Adrenal gland (tissue), 12 donors: ENCODE data around the gene NOS1. TPM values are rescaled to one million over a fixed set of nuclear protein-coding genes. Genes with fewer than 3 reads are reported as not detected.

Source experiments
- DNase-seq, 7 donors: peaks; one replicate each; pipeline ENCODE4 v3.0.0-alpha.2; 2019 to 2020
- H3K27ac ChIP-seq, 5 donors: fragments of 200-600 bp; sonication (generic) in 4 of 5; 1 replicate in 3 of 5; 2 replicates in 2 of 5; pipeline versions ENCODE4 v1.5.1 to v1.8.0; 2016 to 2020; ENCODE audit warnings: mild to moderate bottlenecking in 1 of 5
- H3K27me3 ChIP-seq: fragments of 200-600 bp; 2 replicates; pipeline ENCODE4 v1.8.0; 2021
- H3K36me3 ChIP-seq, 2 donors: fragments of 200-600 bp; replicated peaks in 1 of 2; 1 replicate in 1 of 2; 2 replicates in 1 of 2; pipeline versions ENCODE4 v1.5.1 to v1.8.0; 2018 to 2022
- H3K4me1 ChIP-seq, 2 donors: fragments of 200-600 bp; replicated peaks in 1 of 2; 1 replicate in 1 of 2; 2 replicates in 1 of 2; pipeline versions ENCODE4 v1.5.1 to v1.8.0; 2018 to 2021
- H3K4me3 ChIP-seq, 4 donors: fragments of 200-600 bp; sonication (generic) in 3 of 4; one replicate each; pipeline ENCODE4 v1.5.1; 2016 to 2018
- H3K9me3 ChIP-seq, 3 donors: fragments of 200-600 bp; sonication (generic) in 1 of 3; replicated peaks in 1 of 3; 1 replicate in 2 of 3; 2 replicates in 1 of 3; pipeline versions ENCODE4 v1.5.1 to v1.8.0; 2016 to 2021
- CTCF ChIP-seq, 6 experiments: fragments of 450-650 bp in 4 of 6; fragments of 200-600 bp in 2 of 6; sonication (generic) in 1 of 6; IDR thresholded peaks; 1 replicate in 5 of 6; 2 replicates in 1 of 6; pipeline versions ENCODE4 v1.5.1 to v1.8.0; 2016 to 2021; ENCODE audit warnings: antibody characterized with exemption in 6 of 6, mild to moderate bottlenecking in 2 of 6, moderate library complexity in 1 of 6
- POLR2A ChIP-seq, 2 donors: fragments of 450-650 bp; IDR thresholded peaks; one replicate each; pipeline ENCODE4 v1.6.1; 2017; ENCODE audit warnings: antibody characterized with exemption in 2 of 2, mild to moderate bottlenecking in 2 of 2, moderate library complexity in 1 of 2
- WGBS, 4 donors: extraction: QIAGEN DNeasy Blood & Tissue Kit in 2 of 4; methylation state at CpG; one replicate each; pipeline versions ENCODE4 v1.1.5 to v1.1.7; 2013 to 2017; 5-methylcytosine and 5-hydroxymethylcytosine counted together
- intact Hi-C, 2 donors: fragments of 100-400 bp; cut with DNase I; formaldehyde crosslinking; loops; one replicate each; pipeline versions ENCODE4 v1.14.1 to v1.15.0; 2022 to 2023
- polyA plus RNA-seq, 3 donors: library from polyadenylated mRNA; stranded (reverse); fragments of 200-250 nt in 2 of 3; fragments of 350-450 nt in 1 of 3; fragmentation: Illumina TruSeq in 1 of 3; extraction: RNeasy Lipid Tissue Mini Kit (QIAGEN cat#74804) in 1 of 3; gene quantifications; one replicate each; pipeline ENCODE4 v1.2.3, GENCODE V29; 2013 to 2014
- total RNA-seq, 9 donors: library from RNA; depleted of rRNA in 4 of 9; stranded (reverse); fragments of >200 nt in 4 of 9; fragments of 120-200 nt in 1 of 9; fragmentation: NEBNext Ultra II Directional in 1 of 9; extraction: Animal tissue kit (Norgen Biotek cat#: 25700) in 1 of 9; gene quantifications; one replicate each; pipeline versions ENCODE4 v1.1.0 to v1.2.4, GENCODE V29; 2013 to 2023
- donor health status: healthy with polysubstance abuse.
- donor health status: Bipolar disorder and iron deficiency.
- donor health status: DM: yes; HTN: yes; CAD: no.
- donor health status: DM: no; HTN: no; CAD: no.
- donor health status: DM: no; HTN: no; CAD: no.
- donor health status: DM: yes; HTN: yes; CAD: no.

The NOS1 gene
- total and polyA plus RNA-seq, 12 donors: under 0.01 to 0.26 (median 0.07) TPM; not detected in 2

GRCh38 chr12:117169548-117169947, 191.9 kb downstream of the NOS1 start:
- no peak overlapping the region for H3K4me3 ChIP-seq

GRCh38 chr12:117168976-117169375, 192.4 kb downstream of the NOS1 start:
- Histone ChIP-seq H3K4me1 (peaks cover 10 to 15% of the 10 kb centered on the region in 2 donors), H3K9me3 (no peaks in the 10 kb centered on the region), H3K27ac (peak overlapping the region in 3 of 5 donors; percentile 51 to 67 (median 61)), H3K27me3 (no peaks in the 10 kb centered on the region), H3K4me3 (no peak overlapping the region), H3K36me3 (peaks cover 0 to 82% of the 10 kb centered on the region in 2 donors)
- intact Hi-C loops: no loop called here
- no peak for TF ChIP-seq CTCF (IDR thresholded peaks at IDR 0.05)
- no peak for TF ChIP-seq POLR2A (IDR thresholded peaks at IDR 0.05)
- no peak for DNase-seq
- 64 to 96% (median 93%) methylated on average over 3 of the region's 3 CpGs for WGBS, 4 donors

More at GRCh38 chr12:117169548-117169947, 191.9 kb downstream of the NOS1 start:
- H3K36me3 ChIP-seq: peaks cover 0 to 82% of the 10 kb centered on the region in 2 donors
- WGBS, 4 donors: 44 to 58% (median 56%) methylated on average over 3 of the region's 3 CpGs
- peaks cover 10 to 15% of the 10 kb centered on the region in 2 donors for H3K4me1 ChIP-seq
- no peaks in the 10 kb centered on the region for H3K27me3 ChIP-seq
- no peaks in the 10 kb centered on the region for H3K9me3 ChIP-seq
- intact Hi-C loops: no loop called here
- H3K27ac ChIP-seq: peak overlapping the region in 2 of 5 donors; percentile 51 to 61
- DNase-seq: peak in 6 of 7 donors; percentile 86 to 93 (median 89)
- TF ChIP-seq POLR2A (IDR thresholded peaks at IDR 0.05): peak in 1 of 2 donors; percentile 31
- TF ChIP-seq CTCF (IDR thresholded peaks at IDR 0.05): peak in 5 of 6 experiments; percentile 26 to 50 (median 37)

GRCh38 chr12:117167769-117168168, 193.7 kb downstream of the NOS1 start:
- Histone ChIP-seq H3K27me3 (no peaks in the 10 kb centered on the region), H3K4me3 (no peak overlapping the region), H3K9me3 (no peaks in the 10 kb centered on the region), H3K27ac (peak overlapping the region in 1 of 5 donors; percentile 49), H3K4me1 (peaks cover 12 to 15% of the 10 kb centered on the region in 2 donors), H3K36me3 (peaks cover 0 to 82% of the 10 kb centered on the region in 2 donors)
- no peak for TF ChIP-seq POLR2A (IDR thresholded peaks at IDR 0.05)
- no peak for TF ChIP-seq CTCF (IDR thresholded peaks at IDR 0.05)
- WGBS, 4 donors: 61 to 73% (median 68%) methylated on average over 3 to 4 of the region's 4 CpGs
- peak in 1 of 7 donors; percentile 45 for DNase-seq
- intact Hi-C loops: no loop called here

GRCh38 chr12:117166107-117166506, 195.3 kb downstream of the NOS1 start:
- Histone ChIP-seq H3K27ac (no peak overlapping the region), H3K27me3 (no peaks in the 10 kb centered on the region), H3K4me1 (peaks cover 22 to 30% of the 10 kb centered on the region in 2 donors), H3K4me3 (no peak overlapping the region), H3K9me3 (no peaks in the 10 kb centered on the region), H3K36me3 (peaks cover 0 to 83% of the 10 kb centered on the region in 2 donors)
- intact Hi-C loops: no loop called here
- no peak for TF ChIP-seq POLR2A (IDR thresholded peaks at IDR 0.05)
- TF ChIP-seq CTCF (IDR thresholded peaks at IDR 0.05): no peak
- 90 to 96% (median 92%) methylated on average over 4 of the region's 4 CpGs for WGBS, 4 donors
- no peak for DNase-seq
